Body of pancreas (tissue), 4 donors: Measurements from ENCODE around the gene SLC23A3.

ENCODE experiments used
- CTCF ChIP-seq, 7 experiments: fragments of 450-650 bp in 4 of 7; fragments of 200-600 bp in 3 of 7; sonication (generic) in 3 of 7; IDR thresholded peaks; one replicate each; pipeline ENCODE4 v1.5.1; 2016 to 2019; ENCODE audit warnings: antibody characterized with exemption in 7 of 7
- POLR2A ChIP-seq, 3 donors: fragments of 450-650 bp; IDR thresholded peaks; one replicate each; pipeline ENCODE4 v1.6.1; 2016; ENCODE audit warnings: antibody characterized with exemption in 3 of 3, mild to moderate bottlenecking in 2 of 3

- TF ChIP-seq POLR2A (IDR thresholded peaks at IDR 0.05) (no peak), CTCF (IDR thresholded peaks at IDR 0.05) (no peak)
These were observed 8.7 kb downstream of the SLC23A3 start for GRCh38 chr2:219161097-219161496.
